Choroid plexus epithelial cell (primary cell): Measurements from ENCODE around the gene PBLD.
A peak's percentile ranks its signal among the peaks of the same experiment; 100 is the strongest.
"Not testable (repeated sequence)": the region's sequence is repeated elsewhere in the genome, so short reads cannot be mapped to it uniquely, and the experiment has no call there.

Experiments
- DNase-seq: peaks from one replicate; pipeline ENCODE4 v3.0.0-alpha.2; 2010; ENCODE audit warnings: low read depth
- H3K4me3 ChIP-seq: 2 replicates; pipeline ENCODE4 v1.5.1; 2011; ENCODE audit warnings: low read depth, mild to moderate bottlenecking, control low read depth, low read length, moderate library complexity
- TF ChIP-seq, protein P1 (sequence below): conservative IDR thresholded peaks from 2 replicates; pipeline ENCODE4 v1.5.1; 2011; ENCODE audit warnings: low read depth, mild to moderate bottlenecking, control low read depth, inconsistent platforms, low read length, moderate library complexity

PBLD gene

DNA sequence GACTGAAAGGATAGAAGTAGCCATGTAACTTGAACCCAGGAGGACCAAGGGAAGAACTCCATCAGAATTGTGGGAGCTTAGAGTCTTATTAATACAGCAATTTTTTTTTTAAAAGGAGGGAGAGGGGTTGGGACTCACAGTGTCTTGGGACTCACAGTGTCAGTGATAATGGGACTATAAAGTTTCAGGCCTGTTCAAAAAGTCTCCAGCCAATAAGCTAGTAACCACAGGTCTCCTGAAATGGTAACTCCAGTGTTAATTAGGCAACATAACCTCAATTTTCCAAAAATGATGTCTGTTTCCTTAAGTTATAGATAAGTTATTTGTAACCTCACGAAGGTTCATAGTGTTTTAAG is 3.2 kb downstream of the PBLD start:
- no peak overlapping the region for H3K4me3 ChIP-seq
- DNase-seq: no peak
- TF ChIP-seq, protein P1, sequence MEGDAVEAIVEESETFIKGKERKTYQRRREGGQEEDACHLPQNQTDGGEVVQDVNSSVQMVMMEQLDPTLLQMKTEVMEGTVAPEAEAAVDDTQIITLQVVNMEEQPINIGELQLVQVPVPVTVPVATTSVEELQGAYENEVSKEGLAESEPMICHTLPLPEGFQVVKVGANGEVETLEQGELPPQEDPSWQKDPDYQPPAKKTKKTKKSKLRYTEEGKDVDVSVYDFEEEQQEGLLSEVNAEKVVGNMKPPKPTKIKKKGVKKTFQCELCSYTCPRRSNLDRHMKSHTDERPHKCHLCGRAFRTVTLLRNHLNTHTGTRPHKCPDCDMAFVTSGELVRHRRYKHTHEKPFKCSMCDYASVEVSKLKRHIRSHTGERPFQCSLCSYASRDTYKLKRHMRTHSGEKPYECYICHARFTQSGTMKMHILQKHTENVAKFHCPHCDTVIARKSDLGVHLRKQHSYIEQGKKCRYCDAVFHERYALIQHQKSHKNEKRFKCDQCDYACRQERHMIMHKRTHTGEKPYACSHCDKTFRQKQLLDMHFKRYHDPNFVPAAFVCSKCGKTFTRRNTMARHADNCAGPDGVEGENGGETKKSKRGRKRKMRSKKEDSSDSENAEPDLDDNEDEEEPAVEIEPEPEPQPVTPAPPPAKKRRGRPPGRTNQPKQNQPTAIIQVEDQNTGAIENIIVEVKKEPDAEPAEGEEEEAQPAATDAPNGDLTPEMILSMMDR: no peak

DNA sequence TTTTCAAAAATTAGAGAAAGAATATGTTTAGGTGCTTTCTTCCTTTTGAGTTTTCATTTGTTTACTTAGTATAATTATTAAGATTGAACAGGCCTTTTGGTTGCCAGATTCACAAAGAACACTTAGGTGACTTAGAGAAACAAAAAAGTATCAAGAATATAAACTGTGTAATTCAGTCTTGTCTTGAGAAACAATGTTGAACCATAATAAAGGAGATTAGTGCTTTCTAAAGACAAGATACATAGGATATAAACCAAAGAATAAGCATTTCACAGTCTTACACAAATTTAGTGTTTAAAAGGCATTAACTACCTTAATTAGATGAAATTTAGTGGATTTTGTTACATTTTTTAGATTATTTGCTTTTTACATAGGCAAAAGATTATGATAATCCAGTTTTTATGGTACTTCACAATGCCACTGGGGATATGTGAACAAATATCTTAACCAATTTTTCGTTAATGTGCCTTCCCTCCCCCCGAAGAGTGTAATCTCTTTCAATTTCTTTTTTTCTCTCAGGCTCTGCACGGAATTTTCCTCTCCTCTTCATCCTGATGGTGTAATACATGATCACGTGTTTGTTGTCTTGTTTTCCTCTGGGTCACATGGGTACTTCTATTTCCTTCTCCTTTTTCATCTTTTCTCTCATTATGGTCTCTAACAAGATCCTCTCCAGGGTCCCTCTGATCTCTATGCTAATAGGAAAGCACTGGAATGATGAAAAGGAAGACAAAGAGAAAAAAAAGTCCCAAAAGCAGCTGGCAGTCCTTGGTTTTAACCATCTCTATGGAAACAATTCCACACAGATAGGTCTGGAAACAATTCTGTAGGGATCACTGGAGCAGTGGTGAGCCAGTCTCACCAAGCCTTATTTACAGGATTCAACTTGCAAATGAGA is 4.6 kb downstream of the PBLD start:
- TF ChIP-seq, protein P1: no peak
- peak; percentile 84 for DNase-seq
- peak overlapping the region; percentile 0 for H3K4me3 ChIP-seq

DNA sequence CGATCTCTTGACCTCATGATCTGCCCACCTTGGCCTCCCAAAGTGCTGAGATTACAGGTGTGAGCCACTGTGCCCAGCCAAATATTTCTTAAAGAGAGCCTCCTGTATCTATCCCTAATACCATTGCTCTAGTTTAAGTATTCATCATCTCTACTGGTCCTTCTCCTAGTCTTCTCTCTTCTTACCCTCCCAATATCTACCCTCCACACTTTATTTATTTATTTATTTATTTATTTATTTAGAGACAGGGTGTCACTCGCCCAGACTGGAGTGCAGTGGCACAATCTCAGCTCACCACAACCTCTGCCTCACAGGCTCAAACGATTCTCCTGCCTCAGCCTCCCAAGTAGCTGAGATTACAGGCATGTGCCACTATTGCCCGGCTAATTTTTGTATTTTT is 8.3 kb downstream of the PBLD start:
- not testable (repeated sequence) for DNase-seq, H3K4me3 ChIP-seq

DNA sequence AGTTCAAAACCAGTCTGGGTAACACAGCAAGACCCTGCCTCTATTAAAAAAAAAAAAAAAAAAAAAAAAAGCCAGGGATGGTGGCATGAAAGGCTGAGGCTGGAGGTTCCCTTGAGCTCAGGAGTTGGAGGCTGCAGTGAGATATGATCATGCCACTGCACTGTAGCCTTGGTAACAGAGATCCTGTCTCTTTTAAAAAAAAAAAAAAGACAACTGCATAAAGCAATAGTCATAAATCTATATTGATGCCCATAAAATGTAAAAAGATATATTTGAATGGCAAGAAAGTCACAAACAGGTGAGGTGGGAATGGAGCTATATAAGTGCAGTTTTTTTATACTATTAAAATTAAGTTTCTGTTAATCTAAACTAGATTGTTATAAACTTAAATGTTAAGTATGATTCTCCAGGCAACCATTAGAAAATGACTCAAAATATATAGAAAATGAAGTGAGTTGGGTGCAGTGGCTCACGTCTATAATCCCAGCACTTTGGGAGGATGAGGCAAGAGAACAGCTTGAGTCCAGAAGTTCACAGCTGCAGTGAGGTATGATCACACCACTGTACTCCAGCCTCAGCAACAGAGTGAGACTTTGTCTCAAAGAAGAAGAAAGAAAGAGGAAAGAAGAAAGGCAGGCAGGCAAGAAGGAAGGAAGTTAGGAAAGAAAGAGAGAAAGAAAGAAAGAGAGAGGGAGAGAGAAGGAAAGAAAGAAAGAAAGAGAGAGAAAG is 14.2 kb downstream of the PBLD start:
- DNase-seq: no peak
- no peak overlapping the region for H3K4me3 ChIP-seq
- TF ChIP-seq, protein P1: no peak

DNA sequence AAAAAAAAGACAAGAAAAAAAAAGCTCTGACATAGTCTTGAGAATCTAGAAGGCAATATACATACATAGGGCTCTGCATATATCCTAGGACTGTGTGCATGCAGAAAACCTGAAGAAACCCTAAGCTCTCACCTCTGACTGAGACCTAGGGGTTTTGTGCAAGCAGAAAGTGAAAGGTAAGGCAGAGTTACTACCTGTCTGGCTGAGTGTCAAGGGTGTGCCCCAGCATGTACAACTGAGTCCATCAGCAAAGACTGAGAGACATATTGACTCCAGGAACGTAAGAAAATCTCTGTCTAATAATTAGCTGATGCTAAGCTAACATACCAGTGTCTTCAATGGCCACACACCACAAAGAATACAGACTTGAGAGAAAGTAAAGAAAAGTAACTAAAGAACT is 17.1 kb downstream of the PBLD start:
- TF ChIP-seq, protein P1: no peak
- no peak for DNase-seq

DNA sequence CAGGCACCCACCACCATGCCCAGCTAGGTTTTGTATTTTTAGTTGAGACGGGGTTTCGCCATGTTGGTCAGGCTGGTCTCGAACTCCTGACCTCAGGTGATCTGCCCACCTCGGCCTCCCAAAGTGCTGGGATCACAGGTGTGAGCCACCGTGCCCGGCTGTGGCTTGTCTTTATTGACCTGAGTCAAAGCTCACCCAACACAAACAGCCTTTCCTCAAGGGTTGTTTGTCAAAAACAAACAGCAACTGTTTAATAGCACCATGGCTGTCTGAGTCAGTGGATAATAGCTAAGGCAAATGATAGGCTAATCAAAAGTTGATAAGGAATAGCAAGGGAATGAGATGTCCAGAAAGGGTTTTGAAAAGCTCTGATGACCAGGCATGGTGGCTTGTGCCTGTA is 17.8 kb downstream of the PBLD start:
- not testable (repeated sequence) for H3K4me3 ChIP-seq, DNase-seq

More for the DNA sequence above, 17.1 kb downstream of the PBLD start:
- no peak overlapping the region for H3K4me3 ChIP-seq

DNA sequence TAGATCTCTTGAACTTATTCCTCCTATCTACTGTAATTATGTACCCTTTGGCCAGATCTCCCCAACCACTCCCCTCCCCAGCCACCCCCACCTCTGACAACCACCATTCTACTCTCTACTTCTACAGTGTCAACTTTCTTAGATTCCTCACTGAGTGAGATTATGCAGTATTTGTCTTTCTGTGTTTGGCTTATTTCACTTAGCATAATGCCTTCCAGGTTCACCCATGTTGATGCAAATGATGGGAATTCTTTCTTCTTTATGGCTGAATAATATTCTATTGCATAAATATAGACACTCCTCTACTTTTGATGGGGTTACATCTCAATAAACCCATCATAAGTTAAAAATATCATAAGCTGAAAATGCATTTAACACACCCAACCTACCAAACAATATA is 22.2 kb downstream of the PBLD start:
- DNase-seq: no peak
- TF ChIP-seq, protein P1: no peak
- no peak overlapping the region for H3K4me3 ChIP-seq

DNA sequence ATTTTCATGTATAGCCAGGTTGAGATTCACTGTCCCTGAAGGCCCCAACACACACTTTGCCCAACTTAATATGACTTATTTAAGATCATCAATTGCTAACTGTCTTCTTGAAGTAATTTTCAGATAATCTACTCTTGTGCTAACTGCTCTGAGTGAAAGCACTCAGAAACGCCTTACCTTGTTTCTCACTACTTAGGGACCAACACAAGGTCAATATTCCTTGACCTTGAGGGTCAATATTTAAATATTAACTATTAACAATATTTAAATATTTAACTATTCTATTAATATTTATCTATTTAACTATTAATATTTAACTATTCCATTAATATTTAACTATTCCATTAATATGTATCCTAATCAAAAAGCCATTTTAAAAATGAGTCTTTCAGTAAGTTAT is 26.9 kb downstream of the PBLD start:
- DNase-seq: no peak
- TF ChIP-seq, protein P1: no peak
- no peak overlapping the region for H3K4me3 ChIP-seq
